Naive thymus-derived CD4-positive, alpha-beta T cell (primary cell): ENCODE results near the gene C5orf63. TPM values are rescaled to one million over a fixed set of nuclear protein-coding genes. Genes with fewer than 3 reads are reported as not detected.

Experiments used
- ATAC-seq: fragments of 150-1000 bp; cut with Tn5 transposase; 2 replicates; pipeline ENCODE4 v1.10.0; 2021; ENCODE audit warnings: mild to moderate bottlenecking, moderate library complexity
- CTCF ChIA-PET: fragments of 350-600 bp; sonication (Branson Sonifier 250); formaldehyde crosslinking; loops from one replicate; lab custom pipeline; 2021; ENCODE audit warnings: antibody characterized with exemption; lab: Charles Lee
- POLR2A ChIA-PET: fragments of 350-600 bp; sonication (Branson Sonifier 250); formaldehyde crosslinking; loops from one replicate; lab custom pipeline; 2021; ENCODE audit warnings: antibody characterized with exemption, inconsistent platforms; lab: Charles Lee
- DNase-seq, 9 donors: peaks; one replicate each; pipeline versions ENCODE4 v3.0.0 to v3.0.0-alpha.2; 2020 to 2022; ENCODE audit warnings: mixed read lengths in 1 of 9
- H3K27ac ChIP-seq: one replicate; pipeline ENCODE4 v1.7.0; 2013; ENCODE audit warnings: mild to moderate bottlenecking, low read depth, low read length, moderate library complexity
- H3K27me3 ChIP-seq, 2 donors: one replicate each; pipeline ENCODE4 v1.7.0; 2013; ENCODE audit warnings: low read length in 2 of 2, mild to moderate bottlenecking in 2 of 2, moderate library complexity in 2 of 2; ENCODE audit not compliant: control insufficient read depth in 2 of 2, insufficient read depth in 2 of 2
- H3K36me3 ChIP-seq, 3 experiments: 1 replicate in 2 of 3; 2 replicates in 1 of 3; pipeline ENCODE4 v1.7.0; 2013; ENCODE audit warnings: low read length in 3 of 3, mild to moderate bottlenecking in 3 of 3, moderate library complexity in 1 of 3; ENCODE audit not compliant: insufficient read depth in 3 of 3, control insufficient read depth in 2 of 3
- H3K4me1 ChIP-seq, 2 donors: one replicate each; pipeline ENCODE4 v1.7.0; 2013; ENCODE audit warnings: low read length in 2 of 2, mild to moderate bottlenecking in 2 of 2, moderate library complexity in 1 of 2; ENCODE audit not compliant: control insufficient read depth in 2 of 2, insufficient read depth in 2 of 2
- H3K4me3 ChIP-seq: 2 replicates; pipeline ENCODE4 v1.7.0; 2013; ENCODE audit warnings: mild to moderate bottlenecking, low read length
- H3K9me3 ChIP-seq, 3 experiments: 1 replicate in 2 of 3; 2 replicates in 1 of 3; pipeline ENCODE4 v1.7.0; 2013; ENCODE audit warnings: low read length in 3 of 3; ENCODE audit not compliant: control insufficient read depth in 2 of 3
- H3K27ac Mint-ChIP-seq, 9 donors: one replicate each; pipeline ENCODE4 v1.8.0; 2020 to 2022; ENCODE audit warnings: mixed read lengths in 9 of 9, mild to moderate bottlenecking in 8 of 9, moderate library complexity in 5 of 9, inconsistent platforms in 2 of 9
- H3K27me3 Mint-ChIP-seq, 5 donors: one replicate each; pipeline ENCODE4 v1.8.0; 2021 to 2022; ENCODE audit warnings: mixed read lengths in 5 of 5, mild to moderate bottlenecking in 1 of 5
- H3K36me3 Mint-ChIP-seq, 5 donors: one replicate each; pipeline ENCODE4 v1.8.0; 2020 to 2022; ENCODE audit warnings: mixed read lengths in 5 of 5, mild to moderate bottlenecking in 3 of 5, inconsistent platforms in 1 of 5
- H3K4me1 Mint-ChIP-seq, 7 donors: one replicate each; pipeline ENCODE4 v1.8.0; 2020 to 2022; ENCODE audit warnings: mixed read lengths in 7 of 7, mild to moderate bottlenecking in 3 of 7, inconsistent platforms in 1 of 7
- H3K4me3 Mint-ChIP-seq, 10 donors: one replicate each; pipeline ENCODE4 v1.8.0; 2020 to 2022; ENCODE audit warnings: mild to moderate bottlenecking in 10 of 10, mixed read lengths in 10 of 10, moderate library complexity in 6 of 10, inconsistent platforms in 2 of 10
- H3K9me3 Mint-ChIP-seq, 11 donors: one replicate each; pipeline ENCODE4 v1.8.0; 2020 to 2022; ENCODE audit warnings: mixed read lengths in 11 of 11, mild to moderate bottlenecking in 4 of 11, inconsistent platforms in 1 of 11, moderate library complexity in 1 of 11
- intact Hi-C, 2 donors: fragments of 100-400 bp; cut with micrococcal nuclease; formaldehyde crosslinking; loops; one replicate each; pipeline ENCODE4 v1.15.1; 2023
- polyA plus RNA-seq, 2 donors: library from polyadenylated mRNA; unstranded; fragments of 300-500 nt; fragmentation: Illumina TruSeq; gene quantifications; one replicate each; pipeline ENCODE4 v1.2.3, GENCODE V29; 2021
- total RNA-seq, 6 experiments: library from RNA in 5 of 6; stranded (reverse) in 5 of 6; gene quantifications; 1 replicate in 5 of 6; 2 replicates in 1 of 6; pipeline ENCODE4 v1.2.3 and lab custom pipeline; 2021 to 2026

C5orf63 gene
- total and polyA plus RNA-seq, 7 experiments from 2014 or later, result 4.3 to 20.7 (median 11.7) TPM

DNA sequence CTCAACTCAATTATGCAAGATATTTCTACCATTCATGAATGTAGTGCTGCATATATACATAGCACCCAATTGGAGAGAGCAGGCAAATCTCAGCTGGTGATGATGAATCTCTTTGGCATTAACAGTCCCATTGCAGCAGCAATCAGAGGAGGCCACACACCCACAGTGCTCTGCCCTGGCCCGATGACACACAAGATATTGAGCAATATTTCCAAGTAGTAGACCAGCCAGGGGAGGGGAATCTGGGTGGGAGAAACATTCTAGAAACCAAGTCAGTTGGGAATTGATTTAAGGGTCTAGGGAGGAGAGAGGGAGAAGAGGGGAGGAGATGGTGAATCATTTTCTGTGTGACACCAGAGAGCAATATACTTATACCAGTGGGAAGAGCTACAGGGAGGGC is 14.9 kb upstream of the C5orf63 start:
- Mint-ChIP-seq H3K4me1 (peaks cover 5 to 17% (median 13%) of the 10 kb centered on the region in 7 donors), H3K36me3 (no peaks in the 10 kb centered on the region), H3K27ac (peak overlapping the region in 1 of 9 donors; percentile 48), H3K9me3 (no peaks in the 10 kb centered on the region), H3K4me3 (no peak overlapping the region), H3K27me3 (peaks cover 0 to 3% (median 0%) of the 10 kb centered on the region in 5 donors)
- DNase-seq (no peak), ATAC-seq (no peak)
- intact Hi-C loops, result no loop called here
- H3K36me3 ChIP-seq, result no peaks in the 10 kb centered on the region
- no peak overlapping the region for H3K27ac ChIP-seq
- H3K4me3 ChIP-seq, result no peak overlapping the region
- no peaks in the 10 kb centered on the region for H3K4me1 ChIP-seq
- ChIA-PET POLR2A (no interaction called here), CTCF (interaction anchor here (0.8 kb wide), 1 partner anchor 387 kb away, joined by 3 read pairs; no protein-coding TSS in a partner anchor)
- H3K27me3 ChIP-seq, result no peaks in the 10 kb centered on the region
- no peaks in the 10 kb centered on the region for H3K9me3 ChIP-seq

DNA sequence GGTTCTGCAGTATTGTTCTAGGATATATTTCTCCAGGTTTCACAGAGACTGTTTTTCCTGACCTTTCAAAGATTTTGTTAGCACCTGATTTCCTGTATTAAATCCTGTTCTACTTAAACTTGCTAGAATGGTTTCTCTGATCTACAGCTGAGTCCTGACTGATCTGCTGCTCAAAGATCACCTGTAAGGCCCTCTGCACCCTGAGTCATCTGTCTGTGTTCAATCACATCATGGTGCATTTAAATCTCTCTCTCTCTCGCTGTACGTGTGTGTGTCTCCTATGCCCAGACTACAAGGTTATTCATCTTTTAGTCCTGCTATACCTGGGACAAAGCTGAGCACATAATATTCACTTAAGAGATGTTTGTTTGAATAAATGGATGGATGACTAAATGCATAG is 13.3 kb upstream of the C5orf63 start:
- no peak for ATAC-seq
- Histone ChIP-seq H3K36me3 (no peaks in the 10 kb centered on the region), H3K4me3 (no peak overlapping the region), H3K4me1 (no peaks in the 10 kb centered on the region), H3K27me3 (no peaks in the 10 kb centered on the region), H3K9me3 (no peaks in the 10 kb centered on the region), H3K27ac (no peak overlapping the region)
- DNase-seq, result no peak
- no peaks in the 10 kb centered on the region for H3K9me3 Mint-ChIP-seq
- no peaks in the 10 kb centered on the region for H3K36me3 Mint-ChIP-seq
- peaks cover 5 to 17% (median 13%) of the 10 kb centered on the region in 7 donors for H3K4me1 Mint-ChIP-seq
- CTCF ChIA-PET, result no interaction called here
- intact Hi-C loops, result no loop called here
- H3K4me3 Mint-ChIP-seq, result no peak overlapping the region
- POLR2A ChIA-PET, result no interaction called here
- H3K27me3 Mint-ChIP-seq, result peaks cover 0 to 8% (median 0%) of the 10 kb centered on the region in 5 donors
- no peak overlapping the region for H3K27ac Mint-ChIP-seq

DNA sequence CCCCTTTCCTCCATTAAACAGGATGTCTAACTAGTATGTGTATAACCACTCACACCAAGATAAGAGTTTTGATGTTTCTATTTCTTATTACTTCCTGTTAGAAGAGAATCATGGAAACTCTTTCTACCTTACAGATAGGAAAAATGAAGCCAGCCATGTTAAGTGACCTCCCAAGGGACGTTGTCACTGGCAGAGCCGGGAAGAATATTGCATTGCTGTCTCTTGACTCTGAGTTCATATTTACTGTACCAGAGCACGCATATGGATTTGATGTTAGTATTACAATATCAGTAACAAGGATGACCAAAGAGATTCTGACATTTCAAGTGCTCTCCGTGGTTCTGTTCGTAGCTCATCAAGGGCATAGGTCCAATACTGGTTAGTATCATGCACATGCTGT is 12.5 kb upstream of the C5orf63 start:
- Mint-ChIP-seq H3K9me3 (no peaks in the 10 kb centered on the region), H3K27ac (no peak overlapping the region), H3K4me1 (peaks cover 5 to 17% (median 13%) of the 10 kb centered on the region in 7 donors), H3K4me3 (no peak overlapping the region), H3K27me3 (peaks cover 0 to 13% (median 4%) of the 10 kb centered on the region in 5 donors), H3K36me3 (no peaks in the 10 kb centered on the region)
- ChIA-PET CTCF (no interaction called here), POLR2A (no interaction called here)
- no peak for DNase-seq
- intact Hi-C loops, result no loop called here
- H3K9me3 ChIP-seq, result no peaks in the 10 kb centered on the region
- H3K27me3 ChIP-seq, result no peaks in the 10 kb centered on the region
- no peak overlapping the region for H3K27ac ChIP-seq
- no peak overlapping the region for H3K4me3 ChIP-seq
- no peak for ATAC-seq
- H3K4me1 ChIP-seq, result no peaks in the 10 kb centered on the region
- no peaks in the 10 kb centered on the region for H3K36me3 ChIP-seq

DNA sequence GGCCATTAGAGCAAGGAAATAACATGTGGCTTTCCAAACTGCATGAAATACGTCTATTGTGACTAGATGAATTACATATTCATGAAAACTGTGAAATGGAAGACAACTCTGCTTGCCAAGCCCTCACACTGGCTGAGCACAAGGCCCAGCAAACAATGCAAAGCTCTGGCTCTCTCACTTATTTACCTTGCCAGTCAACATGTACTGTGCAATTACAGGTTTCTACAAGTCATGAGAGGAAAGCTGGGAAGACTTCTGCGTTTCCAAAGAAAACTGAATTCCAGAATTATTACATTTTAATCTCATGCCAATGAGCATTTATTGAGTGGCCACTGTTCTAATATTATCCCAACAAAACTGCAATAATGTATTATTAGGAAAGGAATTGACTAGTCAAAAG is 12.1 kb upstream of the C5orf63 start:
- H3K4me3 ChIP-seq, result no peak overlapping the region
- Mint-ChIP-seq H3K27me3 (peaks cover under 1 to 13% (median 6%) of the 10 kb centered on the region in 5 donors), H3K36me3 (no peaks in the 10 kb centered on the region), H3K4me1 (peaks cover 5 to 17% (median 13%) of the 10 kb centered on the region in 7 donors), H3K9me3 (no peaks in the 10 kb centered on the region), H3K27ac (no peak overlapping the region), H3K4me3 (no peak overlapping the region)
- ChIA-PET CTCF (no interaction called here), POLR2A (no interaction called here)
- ATAC-seq (no peak), DNase-seq (no peak)
- no peaks in the 10 kb centered on the region for H3K36me3 ChIP-seq
- intact Hi-C loops, result no loop called here
- H3K4me1 ChIP-seq, result no peaks in the 10 kb centered on the region
- H3K9me3 ChIP-seq, result no peaks in the 10 kb centered on the region
- no peak overlapping the region for H3K27ac ChIP-seq
- H3K27me3 ChIP-seq, result no peaks in the 10 kb centered on the region

DNA sequence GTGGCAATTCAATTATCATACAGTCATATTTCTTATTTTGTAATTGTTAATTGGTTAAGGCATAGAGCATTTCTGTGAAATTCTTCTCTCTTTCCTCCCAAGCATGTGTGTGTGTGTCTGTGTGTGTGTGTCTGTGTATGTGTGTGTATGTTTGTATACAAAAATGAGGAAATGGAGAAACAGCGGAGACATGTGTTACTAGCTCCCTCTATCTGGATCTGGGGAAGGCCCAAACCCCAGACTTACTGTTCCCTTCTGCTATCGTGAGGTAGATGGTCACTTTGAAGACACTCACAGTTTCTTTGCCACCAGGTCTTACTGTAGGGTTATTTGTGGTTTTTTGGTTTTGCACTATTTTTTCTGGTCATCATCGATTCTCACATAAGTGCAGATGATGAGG is 11.4 kb upstream of the C5orf63 start:
- no peak for ATAC-seq
- Histone ChIP-seq H3K27ac (no peak overlapping the region), H3K27me3 (no peaks in the 10 kb centered on the region), H3K4me3 (no peak overlapping the region), H3K36me3 (no peaks in the 10 kb centered on the region), H3K9me3 (no peaks in the 10 kb centered on the region), H3K4me1 (no peaks in the 10 kb centered on the region)
- POLR2A ChIA-PET, result interaction anchor here (0.7 kb wide), 1 partner anchor 306 kb away, joined by 3 read pairs; no protein-coding TSS in a partner anchor
- Mint-ChIP-seq H3K4me3 (no peak overlapping the region), H3K9me3 (no peaks in the 10 kb centered on the region), H3K27ac (no peak overlapping the region), H3K36me3 (peaks cover 0 to 5% (median 0%) of the 10 kb centered on the region in 5 donors), H3K4me1 (peaks cover 5 to 17% (median 13%) of the 10 kb centered on the region in 7 donors), H3K27me3 (peaks cover 5 to 17% (median 8%) of the 10 kb centered on the region in 5 donors)
- intact Hi-C loops, result no loop called here
- CTCF ChIA-PET, result no interaction called here
- DNase-seq, result no peak

DNA sequence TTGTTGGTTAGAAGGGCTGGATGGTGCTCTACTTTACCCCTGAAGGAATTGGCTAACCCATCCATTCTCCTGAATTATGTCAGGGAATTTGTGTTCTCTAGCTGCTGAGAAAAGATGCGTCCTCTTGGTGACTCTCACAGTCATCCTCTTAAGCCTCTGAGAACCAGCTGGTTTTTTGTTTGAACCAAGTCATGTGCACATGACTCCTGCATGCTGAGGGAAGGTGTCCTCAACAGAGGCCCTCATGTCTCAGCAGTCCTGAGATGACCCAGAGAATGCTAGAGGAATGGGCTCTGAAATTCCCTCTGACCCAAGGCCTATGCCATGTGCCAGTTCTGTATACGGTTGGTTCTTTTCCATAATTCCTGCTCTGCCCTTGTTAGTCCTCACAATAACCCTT is 10.4 kb upstream of the C5orf63 start:
- H3K36me3 ChIP-seq, result no peaks in the 10 kb centered on the region
- DNase-seq (no peak), ATAC-seq (no peak)
- H3K27me3 ChIP-seq, result no peaks in the 10 kb centered on the region
- Mint-ChIP-seq H3K9me3 (no peaks in the 10 kb centered on the region), H3K4me1 (peaks cover 0 to 10% (median 6%) of the 10 kb centered on the region in 7 donors), H3K27ac (no peak overlapping the region), H3K36me3 (peaks cover 0 to 5% (median 0%) of the 10 kb centered on the region in 5 donors), H3K4me3 (no peak overlapping the region), H3K27me3 (peaks cover 5 to 17% (median 8%) of the 10 kb centered on the region in 5 donors)
- ChIA-PET POLR2A (no interaction called here), CTCF (interaction anchor here (0.6 kb wide), 1 partner anchor 426 kb away, joined by 4 read pairs; no protein-coding TSS in a partner anchor)
- H3K9me3 ChIP-seq, result no peaks in the 10 kb centered on the region
- no peak overlapping the region for H3K27ac ChIP-seq
- intact Hi-C loops, result no loop called here
- H3K4me3 ChIP-seq, result no peak overlapping the region
- no peaks in the 10 kb centered on the region for H3K4me1 ChIP-seq

DNA sequence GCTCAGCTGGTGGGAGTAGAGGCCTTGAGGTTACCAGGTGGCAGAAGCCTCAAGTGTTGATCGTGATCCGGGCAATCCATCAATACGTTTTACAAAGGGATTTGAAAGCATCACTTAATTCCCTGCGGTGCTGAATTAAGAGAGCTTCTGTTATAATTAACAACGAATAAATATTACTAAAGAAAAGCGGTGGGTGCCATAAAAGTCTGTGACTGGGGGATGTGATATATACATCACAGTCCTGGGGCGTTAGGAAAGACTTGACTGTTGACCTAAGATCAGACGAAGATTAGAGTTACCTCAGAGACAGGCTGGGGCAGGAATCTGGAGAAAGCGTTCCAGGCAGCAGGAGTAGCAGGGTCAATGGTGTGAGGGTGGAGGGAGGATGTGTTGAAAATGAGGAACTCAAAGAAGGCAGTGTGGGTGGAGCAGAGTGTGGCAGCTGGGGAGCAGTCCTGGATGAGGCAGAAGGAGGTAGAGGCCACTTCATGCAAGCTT is 6.7 kb upstream of the C5orf63 start:
- ChIA-PET POLR2A (no interaction called here), CTCF (interaction anchor here (0.7 kb wide), 1 partner anchor 779 kb away, joined by 3 read pairs; no protein-coding TSS in a partner anchor)
- H3K4me3 ChIP-seq, result no peak overlapping the region
- H3K9me3 ChIP-seq, result no peaks in the 10 kb centered on the region
- H3K36me3 ChIP-seq, result no peaks in the 10 kb centered on the region
- Mint-ChIP-seq H3K27me3 (peaks cover 5 to 14% (median 8%) of the 10 kb centered on the region in 5 donors), H3K4me3 (no peak overlapping the region), H3K27ac (no peak overlapping the region), H3K4me1 (peaks cover 0 to 3% (median 0%) of the 10 kb centered on the region in 7 donors), H3K9me3 (no peaks in the 10 kb centered on the region), H3K36me3 (peaks cover 0 to 5% (median 0%) of the 10 kb centered on the region in 5 donors)
- no peak overlapping the region for H3K27ac ChIP-seq
- intact Hi-C loops, result no loop called here
- H3K27me3 ChIP-seq, result no peaks in the 10 kb centered on the region
- no peaks in the 10 kb centered on the region for H3K4me1 ChIP-seq
- DNase-seq, result no peak
- ATAC-seq, result peak; percentile 58
